HCT116 (cell line): ENCODE data around the gene MLLT6. TPM values are rescaled to one million over a fixed set of nuclear protein-coding genes. Genes with fewer than 3 reads are reported as not detected.

ENCODE experiments used
- ATAC-seq: fragments of 200-7000 bp; cut with Tn5 transposase; 2 replicates; pipeline ENCODE4 v1.9.1; 2020; ENCODE audit warnings: mild to moderate bottlenecking, moderate library complexity
- BruUV-seq: library from RNA; stranded (reverse); fragments of 400-500 nt; replicated peaks from 2 replicates; lab custom pipeline; 2021; lab: Mats Ljungman, UMichigan
- CTCF ChIA-PET: fragments of 300-600 bp; sonication (Branson Sonifier 250); formaldehyde crosslinking; loops from one replicate; lab custom pipeline; 2021; ENCODE audit warnings: antibody characterized with exemption; lab: Charles Lee
- POLR2A ChIA-PET: fragments of 300-600, 350-600 bp; sonication (Branson Sonifier 250); formaldehyde crosslinking; loops from one replicate; lab custom pipeline; 2021; ENCODE audit warnings: antibody characterized with exemption; lab: Charles Lee
- RAD21 ChIA-PET, 2 experiments: fragments of 300-600 bp; sonication (Branson Sonifier 250); formaldehyde crosslinking; loops; one replicate each; lab custom pipeline; 2023; ENCODE audit warnings: low total read pairs in 2 of 2; ENCODE audit not compliant: uncharacterized antibody in 2 of 2, unreplicated experiment in 2 of 2, low non-redundant PET in 1 of 2; lab: Charles Lee
- DNase-seq: peaks from one replicate; pipeline ENCODE4 v3.0.0-alpha.2; 2010; ENCODE audit warnings: low read depth, low spot score
- H2AFZ ChIP-seq: fragments of 200-600 bp; shearing (Covaris generic), sonication (generic); 2 replicates; pipeline ENCODE4 v1.6.1; 2017; ENCODE audit warnings: low read depth, mixed run types, mixed read lengths, antibody characterized with exemption, low read length; ENCODE audit not compliant: poor library complexity, severe bottlenecking
- H3K27ac ChIP-seq: 2 replicates; pipeline ENCODE4 v1.5.1; 2012; ENCODE audit warnings: low read depth, low read length
- H3K27me3 ChIP-seq: fragments of 200-600 bp; sonication (generic); 2 replicates; pipeline ENCODE4 v1.6.1; 2016; ENCODE audit warnings: mixed run types, low read length, mixed read lengths; ENCODE audit not compliant: insufficient read depth
- H3K36me3 ChIP-seq, 2 experiments: fragments of 200-500 bp in 1 of 2; fragments of 200-600 bp in 1 of 2; sonication (Bioruptor generic) in 1 of 2; sonication (generic) in 1 of 2; 2 replicates each; pipeline versions ENCODE4 v1.5.1 to v1.6.1; 2014 to 2016; ENCODE audit warnings: low read length in 2 of 2, inconsistent platforms in 1 of 2, mixed read lengths in 1 of 2, mixed run types in 1 of 2; ENCODE audit not compliant: insufficient read depth in 2 of 2, control insufficient read depth in 1 of 2
- H3K4me1 ChIP-seq, 2 experiments: fragments of 200-600 bp in 1 of 2; sonication (generic) in 1 of 2; 2 replicates each; pipeline versions ENCODE4 v1.5.1 to v1.6.1; 2012 to 2017; ENCODE audit warnings: low read length in 2 of 2, inconsistent platforms in 1 of 2, mild to moderate bottlenecking in 1 of 2, mixed read lengths in 1 of 2, mixed run types in 1 of 2, moderate library complexity in 1 of 2; ENCODE audit not compliant: insufficient read depth in 2 of 2, control insufficient read depth in 1 of 2
- H3K4me2 ChIP-seq: fragments of 200-600 bp; sonication (generic); 2 replicates; pipeline ENCODE4 v1.6.1; 2017; ENCODE audit warnings: mixed run types, low read length, mixed read lengths
- H3K4me3 ChIP-seq, 2 experiments: fragments of 200-600 bp in 1 of 2; sonication (generic) in 1 of 2; replicated peaks in 1 of 2; 2 replicates each; pipeline ENCODE4 v1.5.1; 2011 to 2016; ENCODE audit warnings: low read length in 2 of 2, control low read depth in 1 of 2, low read depth in 1 of 2, mild to moderate bottlenecking in 1 of 2, mixed read lengths in 1 of 2, mixed run types in 1 of 2
- H3K79me2 ChIP-seq: fragments of 200-600 bp; sonication (generic); 2 replicates; pipeline ENCODE4 v1.6.1; 2017; ENCODE audit warnings: mild to moderate bottlenecking, mixed run types, low read length, moderate library complexity, mixed read lengths; ENCODE audit not compliant: insufficient read depth
- H3K9ac ChIP-seq: fragments of 200-600 bp; sonication (generic); 2 replicates; pipeline ENCODE4 v1.6.1; 2016; ENCODE audit warnings: low read length, mixed read lengths
- H3K9me2 ChIP-seq: fragments of 200-600 bp; sonication (generic), shearing (Covaris generic); 2 replicates; pipeline ENCODE4 v1.6.1; 2017; ENCODE audit warnings: mixed run types, mild to moderate bottlenecking, moderate library complexity; ENCODE audit not compliant: insufficient read depth
- H3K9me3 ChIP-seq, 2 experiments: fragments of 200-500 bp in 1 of 2; fragments of 200-600 bp in 1 of 2; sonication (Bioruptor generic) in 1 of 2; sonication (generic) in 1 of 2; 2 replicates each; pipeline ENCODE4 v1.6.1; 2014 to 2017; ENCODE audit warnings: low read length in 2 of 2, mixed read lengths in 2 of 2, inconsistent platforms in 1 of 2, low read depth in 1 of 2, mild to moderate bottlenecking in 1 of 2, mixed run types in 1 of 2, moderate library complexity in 1 of 2; ENCODE audit not compliant: control insufficient read depth in 1 of 2, insufficient read depth in 1 of 2
- H4K20me1 ChIP-seq: fragments of 200-600 bp; sonication (generic), shearing (Covaris generic); 2 replicates; pipeline ENCODE4 v1.6.1; 2017; ENCODE audit warnings: mixed run types, mild to moderate bottlenecking, moderate library complexity; ENCODE audit not compliant: insufficient read depth
- CBX3 ChIP-seq: IDR thresholded peaks from 2 replicates; pipeline ENCODE4 v1.6.1; 2012; ENCODE audit warnings: low read depth
- POLR2A ChIP-seq: IDR thresholded peaks from 2 replicates; pipeline ENCODE4 v1.7.0; 2011; ENCODE audit warnings: borderline replicate concordance; ENCODE audit not compliant: insufficient read depth, insufficient read length; ENCODE audit errors: extremely low read depth
- RAD21 ChIP-seq: IDR thresholded peaks from 2 replicates; pipeline ENCODE4 v1.6.1; 2012; ENCODE audit warnings: low read depth, mild to moderate bottlenecking
- SIN3A ChIP-seq: IDR thresholded peaks from 2 replicates; pipeline ENCODE4 v1.6.1; 2012; ENCODE audit warnings: low read depth
- ZBTB33 ChIP-seq: IDR thresholded peaks from 2 replicates; pipeline ENCODE4 v1.6.1; 2011; ENCODE audit warnings: mild to moderate bottlenecking, low read length, moderate library complexity; ENCODE audit not compliant: insufficient replicate concordance; ENCODE audit errors: extremely low read depth
- intact Hi-C: fragments of 100-400 bp; cut with micrococcal nuclease; formaldehyde crosslinking; loops from 2 replicates; pipeline ENCODE4 v1.10.0; 2022
- total RNA-seq: library from RNA; stranded (reverse); gene quantifications from one replicate; pipeline ENCODE4 v1.2.1, GENCODE V29; 2021; ENCODE audit not compliant: unreplicated experiment
- TF ChIP-seq, protein P1 (sequence below): IDR thresholded peaks from 2 replicates; pipeline ENCODE4 v1.6.1; 2012

Gene MLLT6
- total RNA-seq, 1 experiment from 2014 or later: 110 TPM

DNA sequence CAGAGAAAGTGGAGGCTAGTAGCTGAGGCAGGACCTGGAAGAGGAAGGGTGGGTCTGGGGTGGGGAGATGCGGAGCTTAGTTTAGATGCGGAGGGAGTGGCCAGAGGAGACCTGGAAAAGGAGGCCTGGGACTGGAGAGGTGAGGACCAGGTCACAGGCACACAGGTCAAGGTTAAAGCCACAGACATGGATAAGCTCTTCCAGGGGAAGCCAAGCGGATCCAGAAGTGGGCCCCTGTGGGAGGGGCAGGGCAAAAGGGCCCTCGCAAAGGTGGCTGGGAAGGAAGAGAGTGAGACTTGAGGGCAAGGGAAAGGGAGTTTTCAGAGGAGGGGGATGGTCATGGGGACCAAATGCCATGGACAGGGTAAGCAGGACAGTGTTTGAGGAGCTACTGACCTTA is 13.9 kb upstream of the MLLT6 start:
- Histone ChIP-seq H3K36me3 (no peaks in the 10 kb centered on the region), H3K4me1 (peaks cover 3 to 11% of the 10 kb centered on the region in 2 experiments; a peak in 2 of 4 replicates), H3K79me2 (no peaks in the 10 kb centered on the region), H2AFZ (no peak overlapping the region), H3K27me3 (no peaks in the 10 kb centered on the region), H3K9me2 (no peaks in the 10 kb centered on the region), H4K20me1 (no peaks in the 10 kb centered on the region), H3K4me3 (no peak overlapping the region), H3K4me2 (no peak overlapping the region), H3K9me3 (no peaks in the 10 kb centered on the region), H3K27ac (no peak overlapping the region), H3K9ac (no peak overlapping the region)
- no TSS peak for BruUV-seq
- no peak for DNase-seq
- ChIA-PET CTCF (no interaction called here), RAD21 (no interaction called here), POLR2A (interaction anchor here (1.0 kb wide), 1 partner anchor 163 kb away, joined by 3 read pairs; the partner anchor contains the start of gene RPL23)
- no peak for ATAC-seq
- intact Hi-C loops: no loop called here
- TF ChIP-seq POLR2A (no peak), RAD21 (no peak), CBX3 (no peak), ZBTB33 (no peak)
- TF ChIP-seq, protein P1, sequence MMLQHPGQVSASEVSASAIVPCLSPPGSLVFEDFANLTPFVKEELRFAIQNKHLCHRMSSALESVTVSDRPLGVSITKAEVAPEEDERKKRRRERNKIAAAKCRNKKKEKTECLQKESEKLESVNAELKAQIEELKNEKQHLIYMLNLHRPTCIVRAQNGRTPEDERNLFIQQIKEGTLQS: no peak

DNA sequence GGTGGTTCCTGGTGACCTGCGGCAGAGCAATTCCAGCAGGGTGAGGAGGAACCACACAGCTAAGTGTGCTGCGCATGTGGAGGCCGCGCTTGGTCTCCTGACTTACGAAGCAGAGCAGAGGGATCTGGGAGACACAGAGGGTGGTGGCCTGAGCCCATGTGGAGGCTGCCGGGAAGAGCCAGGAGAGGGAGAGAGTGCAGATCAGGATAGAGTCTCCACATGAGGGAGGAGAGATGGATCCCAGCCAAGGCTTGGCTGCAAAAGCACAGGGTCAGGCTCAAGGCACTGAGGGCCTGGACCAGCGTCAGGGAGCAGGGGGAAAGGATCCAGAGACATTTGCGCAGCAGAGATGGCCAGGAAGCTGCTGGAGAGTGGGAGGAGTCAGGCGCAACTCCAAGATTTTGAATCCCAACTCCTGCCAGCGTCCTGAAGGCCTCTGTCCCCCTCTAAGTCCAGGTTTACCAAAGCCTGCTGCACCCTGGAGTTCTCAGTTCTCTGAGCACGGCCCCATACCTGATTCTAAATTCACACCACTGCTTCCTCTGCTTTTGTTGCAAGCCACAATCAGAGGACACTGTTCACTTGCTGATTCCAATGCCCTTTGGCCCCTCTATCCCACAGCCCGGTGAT is 11.3 kb upstream of the MLLT6 start:
- DNase-seq: no peak
- 0 out of 2 replicates have a peak, but pooled peaks have one; percentile 28 for ATAC-seq
- no peak for TF ChIP-seq ZBTB33
- no peak for TF ChIP-seq RAD21
- no peak for TF ChIP-seq SIN3A
- Histone ChIP-seq H3K4me3 (no peak overlapping the region), H3K4me2 (no peak overlapping the region), H3K36me3 (no peaks in the 10 kb centered on the region), H3K79me2 (no peaks in the 10 kb centered on the region), H3K9me2 (no peaks in the 10 kb centered on the region), H2AFZ (no peak overlapping the region), H3K4me1 (peaks cover 3 to 8% of the 10 kb centered on the region in 2 experiments; a peak in 2 of 4 replicates), H3K27me3 (no peaks in the 10 kb centered on the region), H3K9me3 (no peaks in the 10 kb centered on the region), H4K20me1 (no peaks in the 10 kb centered on the region), H3K27ac (no peak overlapping the region), H3K9ac (no peak overlapping the region)
- no TSS peak for BruUV-seq
- intact Hi-C loops: no loop called here
- ChIA-PET RAD21 (no interaction called here), CTCF (no interaction called here), POLR2A (no interaction called here)
